Measurements from ENCODE around the gene FAM131C. TPM values are rescaled to one million over a fixed set of nuclear protein-coding genes. Genes with fewer than 3 reads are reported as not detected.

FAM131C gene
- total RNA-seq, 2 donors from 2014 or later = 0.66 to 2.5 TPM

GRCh38 chr1:16047791-16048475 is 25.5 kb downstream of the FAM131C start:
- Mint-ChIP-seq H3K36me3 (ENCODE audit: low read depth) (no peaks in the 10 kb centered on the region), H3K4me1 (peaks cover 10% of the 10 kb centered on the region), H3K4me3 (peak overlapping the region; percentile 52), H3K27ac (no peak overlapping the region), H3K27me3 (ENCODE audit: insufficient read depth) (peaks cover 17% of the 10 kb centered on the region), H3K9me3 (no peaks in the 10 kb centered on the region)
- H3K4me3 ChIP-seq (ENCODE audit: low read length) = no peak overlapping the region
- no peaks in the 10 kb centered on the region for H3K9me3 ChIP-seq (ENCODE audit: control insufficient read depth, low read length)
- DNase-seq = no peak
- H3K9ac ChIP-seq (ENCODE audit: extremely low read depth, low read length, poor library complexity, severe bottlenecking) = no peak overlapping the region
- WGBS, 2 experiments (ENCODE audit: insufficient coverage in 1 of 2, insufficient read length in 1 of 2) = 71 to 88% methylated on average over 8 to 18 of the region's 19 CpGs
- TF ChIP-seq, protein P1, sequence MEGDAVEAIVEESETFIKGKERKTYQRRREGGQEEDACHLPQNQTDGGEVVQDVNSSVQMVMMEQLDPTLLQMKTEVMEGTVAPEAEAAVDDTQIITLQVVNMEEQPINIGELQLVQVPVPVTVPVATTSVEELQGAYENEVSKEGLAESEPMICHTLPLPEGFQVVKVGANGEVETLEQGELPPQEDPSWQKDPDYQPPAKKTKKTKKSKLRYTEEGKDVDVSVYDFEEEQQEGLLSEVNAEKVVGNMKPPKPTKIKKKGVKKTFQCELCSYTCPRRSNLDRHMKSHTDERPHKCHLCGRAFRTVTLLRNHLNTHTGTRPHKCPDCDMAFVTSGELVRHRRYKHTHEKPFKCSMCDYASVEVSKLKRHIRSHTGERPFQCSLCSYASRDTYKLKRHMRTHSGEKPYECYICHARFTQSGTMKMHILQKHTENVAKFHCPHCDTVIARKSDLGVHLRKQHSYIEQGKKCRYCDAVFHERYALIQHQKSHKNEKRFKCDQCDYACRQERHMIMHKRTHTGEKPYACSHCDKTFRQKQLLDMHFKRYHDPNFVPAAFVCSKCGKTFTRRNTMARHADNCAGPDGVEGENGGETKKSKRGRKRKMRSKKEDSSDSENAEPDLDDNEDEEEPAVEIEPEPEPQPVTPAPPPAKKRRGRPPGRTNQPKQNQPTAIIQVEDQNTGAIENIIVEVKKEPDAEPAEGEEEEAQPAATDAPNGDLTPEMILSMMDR (conservative IDR thresholded peaks at IDR 0.05) = no peak
- no peaks in the 10 kb centered on the region for H3K36me3 ChIP-seq (ENCODE audit: control insufficient read depth, insufficient read depth, low read length)
- peaks cover 2% of the 10 kb centered on the region for H3K4me1 ChIP-seq (ENCODE audit: control insufficient read depth, insufficient read depth, low read length)
- no peak overlapping the region for H3K27ac ChIP-seq (ENCODE audit: low read depth, low read length)
- no peaks in the 10 kb centered on the region for H3K27me3 ChIP-seq (ENCODE audit: control insufficient read depth, insufficient read depth, low read length, poor library complexity, severe bottlenecking)

DNA sequence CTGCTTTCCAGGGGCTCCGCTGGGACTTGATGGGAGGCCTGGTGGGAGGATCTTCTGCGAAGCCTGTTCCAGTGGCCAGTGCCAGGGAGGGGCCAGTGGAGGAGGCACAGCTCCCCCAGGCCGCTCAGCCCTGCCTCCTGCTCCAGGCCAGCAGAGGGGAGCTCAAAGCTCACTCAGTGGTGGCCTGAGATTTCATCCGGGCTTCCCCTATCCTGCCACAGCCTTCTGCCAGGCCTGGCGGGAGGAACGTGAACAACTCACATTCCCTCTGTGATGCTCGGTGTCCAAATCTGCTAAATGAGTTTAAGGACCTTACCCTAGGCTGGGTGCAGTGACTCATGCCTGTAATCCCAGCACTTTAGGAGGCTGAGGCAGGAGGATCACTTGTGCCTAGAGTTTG is 26.6 kb downstream of the FAM131C start:
- TF ChIP-seq, protein P1 (conservative IDR thresholded peaks at IDR 0.05) = no peak
- WGBS, 2 experiments (ENCODE audit: insufficient coverage in 1 of 2, insufficient read length in 1 of 2) = 90 to 93% methylated on average over 6 to 7 of the region's 7 CpGs
- H3K4me3 Mint-ChIP-seq = no peak overlapping the region
- no peak overlapping the region for H3K4me3 ChIP-seq (ENCODE audit: low read length)
- H3K9ac ChIP-seq (ENCODE audit: extremely low read depth, low read length, poor library complexity, severe bottlenecking) = no peak overlapping the region
- H3K4me1 ChIP-seq (ENCODE audit: control insufficient read depth, insufficient read depth, low read length) = peaks cover 2% of the 10 kb centered on the region
- no peaks in the 10 kb centered on the region for H3K9me3 ChIP-seq (ENCODE audit: control insufficient read depth, low read length)
- no peak overlapping the region for H3K27ac Mint-ChIP-seq
- H3K36me3 Mint-ChIP-seq (ENCODE audit: low read depth) = no peaks in the 10 kb centered on the region
- peaks cover 22% of the 10 kb centered on the region for H3K27me3 Mint-ChIP-seq (ENCODE audit: insufficient read depth)
- H3K9me3 Mint-ChIP-seq = no peaks in the 10 kb centered on the region
- peaks cover 10% of the 10 kb centered on the region for H3K4me1 Mint-ChIP-seq
- no peak overlapping the region for H3K27ac ChIP-seq (ENCODE audit: low read depth, low read length)
- no peaks in the 10 kb centered on the region for H3K27me3 ChIP-seq (ENCODE audit: control insufficient read depth, insufficient read depth, low read length, poor library complexity, severe bottlenecking)
- H3K36me3 ChIP-seq (ENCODE audit: control insufficient read depth, insufficient read depth, low read length) = no peaks in the 10 kb centered on the region
- DNase-seq = no peak

GRCh38 chr1:16043950-16044349 is 29.5 kb downstream of the FAM131C start:
- Mint-ChIP-seq H3K27ac (no peak overlapping the region), H3K36me3 (ENCODE audit: low read depth) (no peaks in the 10 kb centered on the region), H3K9me3 (no peaks in the 10 kb centered on the region), H3K4me3 (no peak overlapping the region), H3K4me1 (no peaks in the 10 kb centered on the region), H3K27me3 (ENCODE audit: insufficient read depth) (peaks cover 27% of the 10 kb centered on the region)
- DNase-seq = no peak
- no peaks in the 10 kb centered on the region for H3K36me3 ChIP-seq (ENCODE audit: control insufficient read depth, insufficient read depth, low read length)
- H3K27ac ChIP-seq (ENCODE audit: low read depth, low read length) = no peak overlapping the region
- no peaks in the 10 kb centered on the region for H3K4me1 ChIP-seq (ENCODE audit: control insufficient read depth, insufficient read depth, low read length)
- WGBS, 2 experiments (ENCODE audit: insufficient coverage in 1 of 2, insufficient read length in 1 of 2) = 90% methylated on average over 5 of the region's 5 CpGs; no CpG with 5 or more reads in 1 of the 2 experiments
- H3K9me3 ChIP-seq (ENCODE audit: control insufficient read depth, low read length) = no peaks in the 10 kb centered on the region
- TF ChIP-seq, protein P1 (conservative IDR thresholded peaks at IDR 0.05) = no peak
- no peak overlapping the region for H3K9ac ChIP-seq (ENCODE audit: extremely low read depth, low read length, poor library complexity, severe bottlenecking)
- H3K4me3 ChIP-seq (ENCODE audit: low read length) = no peak overlapping the region
- H3K27me3 ChIP-seq (ENCODE audit: control insufficient read depth, insufficient read depth, low read length, poor library complexity, severe bottlenecking) = no peaks in the 10 kb centered on the region
